Activated CD8-positive, alpha-beta T cell treated with anti-CD3 and anti-CD28 coated beads for 36 hours (primary cell): ENCODE measurements around the gene KCNJ15. TPM values are rescaled to one million over a fixed set of nuclear protein-coding genes. Genes with fewer than 3 reads are reported as not detected.
"Not testable (repeated sequence)": the region's sequence is repeated elsewhere in the genome, so short reads cannot be mapped to it uniquely, and the experiment has no call there.

ENCODE experiments used
- ATAC-seq: fragments of 200-7000 bp; cut with Tn5 transposase; one replicate; pipeline ENCODE4 v1.10.0; 2021; ENCODE audit warnings: mild to moderate bottlenecking, moderate library complexity
- CTCF ChIA-PET: fragments of 350-600 bp; sonication (Branson Sonifier 250); formaldehyde crosslinking; loops from one replicate; lab custom pipeline; 2021; ENCODE audit warnings: antibody characterized with exemption; lab: Charles Lee
- POLR2A ChIA-PET: fragments of 350-600 bp; sonication (Branson Sonifier 250); formaldehyde crosslinking; loops from one replicate; lab custom pipeline; 2021; ENCODE audit warnings: antibody characterized with exemption; lab: Charles Lee
- DNase-seq: peaks from one replicate; pipeline ENCODE4 v3.0.0-alpha.2; 2020
- H3K27ac Mint-ChIP-seq: one replicate; pipeline ENCODE4 v1.8.0; 2021; ENCODE audit warnings: mild to moderate bottlenecking, mixed read lengths
- H3K27me3 Mint-ChIP-seq: one replicate; pipeline ENCODE4 v1.8.0; 2021; ENCODE audit warnings: mixed read lengths
- H3K36me3 Mint-ChIP-seq: one replicate; pipeline ENCODE4 v1.8.0; 2021; ENCODE audit warnings: low read depth, mixed read lengths
- H3K4me1 Mint-ChIP-seq: one replicate; pipeline ENCODE4 v1.8.0; 2021; ENCODE audit warnings: low read depth, mixed read lengths
- H3K4me3 Mint-ChIP-seq: one replicate; pipeline ENCODE4 v1.8.0; 2021; ENCODE audit warnings: mild to moderate bottlenecking, moderate library complexity, mixed read lengths
- H3K9me3 Mint-ChIP-seq: one replicate; pipeline ENCODE4 v1.8.0; 2021; ENCODE audit warnings: mixed read lengths
- intact Hi-C: fragments of 100-400 bp; cut with micrococcal nuclease; formaldehyde crosslinking; loops from one replicate; pipeline ENCODE4 v1.10.0; 2022
- total RNA-seq, 2 experiments: library from RNA; stranded (reverse); gene quantifications; one replicate each; pipeline ENCODE4 v1.2.3, GENCODE V29; 2021
- TF ChIP-seq, protein P1 (sequence below): fragments of 200-600 bp; IDR thresholded peaks from one replicate; pipeline ENCODE4 v1.8.0; 2022; ENCODE audit warnings: antibody characterized with exemption, mild to moderate bottlenecking

Gene KCNJ15
- total RNA-seq, 2 experiments from 2014 or later, result 0.43 TPM; not detected in 1

DNA sequence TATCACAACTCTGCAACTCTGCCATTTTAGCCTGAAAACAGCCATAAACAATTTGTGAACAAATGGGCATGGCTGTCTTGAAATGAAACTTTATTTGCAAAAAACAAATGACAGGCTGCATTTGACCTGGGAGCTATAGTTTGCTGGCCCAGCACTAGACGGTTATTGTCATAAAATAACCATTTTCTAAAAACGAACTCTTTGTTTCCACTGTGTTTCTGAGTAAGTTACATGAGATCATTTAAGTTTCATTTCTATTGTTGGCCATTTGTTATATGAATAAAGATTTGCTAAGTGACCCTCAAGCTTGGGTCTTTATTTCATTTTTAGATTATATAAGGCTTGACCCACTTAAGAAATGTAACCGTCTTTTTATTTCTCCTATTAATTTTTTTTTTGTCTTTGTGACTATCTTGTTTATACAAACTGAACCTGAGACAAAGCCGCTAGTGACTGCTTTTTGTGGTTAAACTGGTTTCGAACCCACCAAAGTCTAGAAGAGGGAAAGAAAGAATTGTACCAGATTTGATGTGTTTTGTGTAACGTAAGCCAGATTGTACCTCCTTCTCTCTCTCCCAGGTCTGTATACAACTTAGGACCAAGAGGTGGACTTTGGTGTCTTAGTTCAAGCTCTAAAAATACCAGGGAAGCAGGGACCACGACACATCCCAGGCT lies 12.9 kb upstream of the KCNJ15 start:
- ATAC-seq (peak; percentile 43), DNase-seq (peak; percentile 37)
- Mint-ChIP-seq H3K27ac (peak overlapping the region; percentile 77), H3K4me1 (peaks cover 25% of the 10 kb centered on the region), H3K27me3 (peaks cover 4% of the 10 kb centered on the region), H3K9me3 (no peaks in the 10 kb centered on the region), H3K4me3 (no peak overlapping the region), H3K36me3 (no peaks in the 10 kb centered on the region)
- intact Hi-C loops, result no loop called here
- CTCF ChIA-PET, result interaction anchor here (1.0 to 1.2 kb wide), 3 partner anchors 36 to 113 kb away, joined by 3 read pairs; no protein-coding TSS in a partner anchor
- POLR2A ChIA-PET, result no interaction called here
- TF ChIP-seq, protein P1, sequence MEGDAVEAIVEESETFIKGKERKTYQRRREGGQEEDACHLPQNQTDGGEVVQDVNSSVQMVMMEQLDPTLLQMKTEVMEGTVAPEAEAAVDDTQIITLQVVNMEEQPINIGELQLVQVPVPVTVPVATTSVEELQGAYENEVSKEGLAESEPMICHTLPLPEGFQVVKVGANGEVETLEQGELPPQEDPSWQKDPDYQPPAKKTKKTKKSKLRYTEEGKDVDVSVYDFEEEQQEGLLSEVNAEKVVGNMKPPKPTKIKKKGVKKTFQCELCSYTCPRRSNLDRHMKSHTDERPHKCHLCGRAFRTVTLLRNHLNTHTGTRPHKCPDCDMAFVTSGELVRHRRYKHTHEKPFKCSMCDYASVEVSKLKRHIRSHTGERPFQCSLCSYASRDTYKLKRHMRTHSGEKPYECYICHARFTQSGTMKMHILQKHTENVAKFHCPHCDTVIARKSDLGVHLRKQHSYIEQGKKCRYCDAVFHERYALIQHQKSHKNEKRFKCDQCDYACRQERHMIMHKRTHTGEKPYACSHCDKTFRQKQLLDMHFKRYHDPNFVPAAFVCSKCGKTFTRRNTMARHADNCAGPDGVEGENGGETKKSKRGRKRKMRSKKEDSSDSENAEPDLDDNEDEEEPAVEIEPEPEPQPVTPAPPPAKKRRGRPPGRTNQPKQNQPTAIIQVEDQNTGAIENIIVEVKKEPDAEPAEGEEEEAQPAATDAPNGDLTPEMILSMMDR, result no peak

DNA sequence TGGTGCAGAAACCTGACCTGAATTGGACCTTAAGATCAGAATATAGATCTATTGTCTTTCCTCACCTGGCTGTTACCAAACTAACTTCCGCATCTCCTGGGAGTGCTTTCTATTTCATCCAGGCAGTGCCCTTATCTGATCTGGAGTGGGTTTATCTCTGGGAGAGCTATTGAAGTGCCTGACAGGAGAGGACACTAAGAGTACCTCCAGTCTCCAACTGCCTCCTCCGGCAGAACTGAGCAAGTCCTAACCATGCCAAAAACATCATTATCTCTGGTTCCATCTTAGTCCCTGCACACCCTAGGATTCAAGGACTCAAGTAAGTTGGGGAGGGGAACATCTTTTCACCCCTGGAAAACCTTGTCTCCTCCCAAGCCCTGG lies 12.4 kb upstream of the KCNJ15 start:
- DNase-seq (no peak), ATAC-seq (peak; percentile 28)
- peaks cover 30% of the 10 kb centered on the region for H3K4me1 Mint-ChIP-seq
- ChIA-PET CTCF (interaction anchor here (1.1 to 1.4 kb wide), 3 partner anchors 10 to 108 kb away, joined by 3 read pairs; no protein-coding TSS in a partner anchor), POLR2A (no interaction called here)
- intact Hi-C loops, result no loop called here
- H3K36me3 Mint-ChIP-seq, result no peaks in the 10 kb centered on the region
- H3K27ac Mint-ChIP-seq, result peak overlapping the region; percentile 77
- TF ChIP-seq, protein P1, result no peak
- H3K27me3 Mint-ChIP-seq, result peaks cover 3% of the 10 kb centered on the region
- no peaks in the 10 kb centered on the region for H3K9me3 Mint-ChIP-seq
- H3K4me3 Mint-ChIP-seq, result no peak overlapping the region

DNA sequence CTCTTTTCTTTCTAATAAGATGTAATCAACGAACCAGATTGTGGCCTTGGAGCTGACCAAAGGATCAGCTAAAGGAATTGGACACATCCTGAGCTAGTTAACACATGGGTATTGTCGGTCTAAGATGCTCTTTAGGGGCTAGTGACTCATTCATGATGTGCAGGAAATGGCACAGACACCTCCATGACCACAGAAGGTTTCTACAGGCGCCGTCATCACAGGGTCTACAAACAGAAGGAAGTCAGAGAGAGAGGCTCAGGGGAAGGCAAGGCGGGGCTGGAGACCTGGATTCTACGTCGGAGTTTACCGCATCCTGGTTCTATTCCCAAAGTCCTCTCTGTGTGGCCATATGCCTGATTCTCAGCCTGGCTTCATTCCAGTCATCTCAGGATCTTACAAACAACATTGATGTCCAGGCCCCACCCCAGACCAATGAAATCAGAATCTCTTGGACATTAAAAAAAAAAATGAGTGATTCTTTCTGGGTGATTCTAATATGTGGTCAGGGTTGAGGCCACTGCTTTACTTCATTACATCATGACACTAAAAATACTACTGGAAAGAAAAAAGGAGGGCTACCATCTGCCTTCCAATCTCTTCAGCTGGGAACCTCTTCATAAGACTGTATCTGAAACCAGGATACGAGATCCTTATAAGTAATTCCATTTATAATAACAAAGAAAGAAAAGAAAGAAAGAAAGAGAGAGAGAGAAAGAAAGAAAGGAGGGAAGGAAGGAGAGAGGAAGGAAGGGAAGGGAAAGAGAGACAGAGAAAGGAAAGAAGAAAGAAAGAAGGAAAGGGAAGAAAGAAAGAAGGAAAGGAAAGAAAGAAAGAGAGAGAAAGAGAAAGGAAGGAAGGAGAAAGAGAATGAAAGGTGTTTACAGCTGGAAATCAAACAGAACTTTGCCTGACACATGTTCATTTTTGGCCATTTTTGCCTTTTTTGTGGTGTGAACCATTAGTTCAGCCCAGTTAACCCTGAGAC lies 11.6 kb upstream of the KCNJ15 start:
- ChIA-PET POLR2A (no interaction called here), CTCF (interaction anchor here (1.3 to 1.4 kb wide), 2 partner anchors 9 to 11 kb away, joined by 3 read pairs; no protein-coding TSS in a partner anchor)
- ATAC-seq (peak; percentile 95), DNase-seq (peak; percentile 86)
- Mint-ChIP-seq H3K4me1 (peaks cover 32% of the 10 kb centered on the region), H3K9me3 (no peaks in the 10 kb centered on the region), H3K36me3 (no peaks in the 10 kb centered on the region), H3K27ac (peak overlapping the region; percentile 77), H3K27me3 (peaks cover 3% of the 10 kb centered on the region), H3K4me3 (peak overlapping the region; percentile 9)
- TF ChIP-seq, protein P1, result no peak
- intact Hi-C loops, result no loop called here

DNA sequence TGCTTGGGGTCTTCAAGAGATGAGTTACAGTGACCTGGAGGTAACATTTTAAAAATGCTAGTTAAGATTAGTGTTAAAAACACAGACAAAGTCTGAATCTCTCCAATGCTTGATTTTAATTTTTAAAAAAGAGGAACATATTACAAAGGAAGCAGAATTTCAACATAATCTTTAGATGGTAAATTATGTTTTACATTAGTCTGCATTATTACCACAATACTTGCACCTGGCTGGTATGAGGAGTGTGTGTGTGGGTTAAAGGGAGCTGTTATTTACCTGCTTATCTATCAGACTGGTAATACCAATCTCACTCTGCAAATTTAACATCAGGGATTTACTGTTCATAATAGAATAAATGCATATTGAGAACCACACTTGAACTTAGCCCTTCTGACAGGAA lies 10.3 kb upstream of the KCNJ15 start:
- CTCF ChIA-PET, result no interaction called here
- intact Hi-C loops, result no loop called here
- POLR2A ChIA-PET, result no interaction called here
- Mint-ChIP-seq H3K27me3 (peaks cover 3% of the 10 kb centered on the region), H3K4me1 (peaks cover 32% of the 10 kb centered on the region), H3K9me3 (no peaks in the 10 kb centered on the region), H3K4me3 (no peak overlapping the region), H3K36me3 (no peaks in the 10 kb centered on the region), H3K27ac (no peak overlapping the region)
- DNase-seq, result no peak
- TF ChIP-seq, protein P1, result no peak
- no peak for ATAC-seq

DNA sequence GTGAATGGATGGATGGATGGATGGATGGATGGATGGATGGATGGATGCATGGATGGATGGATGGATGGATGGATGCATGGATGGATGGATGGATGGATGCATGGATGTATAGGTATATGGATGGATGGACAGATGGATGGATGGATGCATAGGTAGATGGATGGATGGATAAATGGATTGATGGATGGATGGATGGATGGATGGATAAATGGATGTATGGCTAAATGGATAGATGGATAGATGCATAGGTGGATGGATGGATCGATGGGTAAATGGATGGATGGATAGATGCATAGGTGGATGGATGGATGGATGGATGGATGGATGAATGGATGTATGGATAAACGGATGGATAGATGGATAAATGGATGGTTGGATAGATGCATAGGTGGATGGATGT lies 9.7 kb upstream of the KCNJ15 start:
- DNase-seq, H3K27me3 Mint-ChIP-seq, H3K4me3 Mint-ChIP-seq, ATAC-seq, H3K9me3 Mint-ChIP-seq, H3K27ac Mint-ChIP-seq, CTCF ChIA-PET, intact Hi-C loops, POLR2A ChIA-PET, H3K36me3 Mint-ChIP-seq: not testable (repeated sequence)
- H3K4me1 Mint-ChIP-seq, result peaks cover 32% of the 10 kb centered on the region
